ENCODE results near the gene UBXN7. TPM values are rescaled to one million over a fixed set of nuclear protein-coding genes. Genes with fewer than 3 reads are reported as not detected.

UBXN7 gene
- total and polyA plus RNA-seq, 2 of the 4 experiments (the other 2 are of a cell fraction), result 8.6 to 16.1 TPM

DNA sequence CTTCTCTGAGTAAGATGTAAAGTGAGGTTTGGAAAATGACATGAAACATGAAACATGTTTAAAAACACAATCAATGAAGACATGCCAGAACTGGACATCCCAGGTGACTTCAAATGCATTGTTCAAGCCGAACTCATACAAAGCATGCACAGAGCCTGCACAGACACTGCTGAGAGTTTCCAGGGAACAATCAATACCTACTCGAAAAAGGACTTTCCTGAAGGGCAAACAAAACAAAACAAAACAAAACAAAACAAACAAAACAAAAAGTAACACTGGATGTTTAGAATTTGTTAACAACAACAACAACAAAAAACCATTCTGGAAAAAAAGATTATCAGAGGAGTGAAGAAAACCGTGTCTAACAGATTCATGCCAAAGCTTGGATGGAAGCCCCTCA is 83.5 kb downstream of the UBXN7 start:
- no peak for TF ChIP-seq RFX5 (IDR thresholded peaks at IDR 0.05; ENCODE audit: low read depth, low read length)
- no peak for TF ChIP-seq SMC3 (IDR thresholded peaks at IDR 0.05; ENCODE audit: low read depth, low read length)
- dilution Hi-C loops (cut with HindIII; ENCODE audit: low sequenced_read_pairs, unreplicated experiment) (no loop called here), intact Hi-C loops (cut with micrococcal nuclease) (no loop called here), in situ Hi-C loops (cut with MboI; ENCODE audit: low sequenced_read_pairs) (no loop called here)
- Histone ChIP-seq H2BK120ac (ENCODE audit: low read depth, low read length) (no peak overlapping the region), H3K4me3 (ENCODE audit: insufficient read depth, low read depth, low read length) (no peak overlapping the region), H2BK5ac (ENCODE audit: low read depth, low read length, poor library complexity, severe bottlenecking) (no peak overlapping the region), H4K20me1 (ENCODE audit: insufficient read depth, low read length) (no peaks in the 10 kb centered on the region), H2AK5ac (ENCODE audit: low read depth, low read length) (no peak overlapping the region), H4K8ac (ENCODE audit: low read depth in 2 of 2, low read length in 2 of 2) (no peak overlapping the region), H3K9me1 (ENCODE audit: insufficient read depth, low read length) (no peaks in the 10 kb centered on the region), H3K36me3 (ENCODE audit: control insufficient read depth, insufficient read depth, low read length) (peaks cover 12% of the 10 kb centered on the region), H2BK20ac (ENCODE audit: low read depth, low read length) (no peak overlapping the region), H3K14ac (replicated peaks; ENCODE audit: low read depth, low read length) (no peak overlapping the region), H3K79me1 (ENCODE audit: low read depth in 1 of 2, low read length in 2 of 2) (peaks cover 0 to 2% of the 10 kb centered on the region in 2 experiments; a peak in 2 of 4 replicates), H3K23ac (ENCODE audit: low read depth, low read length) (no peak overlapping the region), H3K56ac (ENCODE audit: extremely low read depth, insufficient read depth, low read length) (no peak overlapping the region), H4K5ac (ENCODE audit: low read depth, low read length) (no peak overlapping the region), H3K18ac (ENCODE audit: low read depth, low read length) (no peak overlapping the region), H3K27ac (ENCODE audit: insufficient read depth, low read length) (no peak overlapping the region), H3K9ac (ENCODE audit: low read depth, low read length) (no peak overlapping the region), H3K4ac (ENCODE audit: low read depth, low read length) (no peak overlapping the region), H3K4me2 (ENCODE audit: low read depth, low read length) (no peak overlapping the region), H3K9me3 (ENCODE audit: control insufficient read depth, insufficient read depth, low read length) (no peaks in the 10 kb centered on the region), H4K91ac (ENCODE audit: insufficient read depth, low read depth, low read length) (no peak overlapping the region), H2BK15ac (ENCODE audit: low read depth, low read length) (no peak overlapping the region), H3K4me1 (ENCODE audit: control insufficient read depth, insufficient read depth, low read length) (no peaks in the 10 kb centered on the region), H2AK9ac (replicated peaks; ENCODE audit: low read depth, low read length, poor library complexity) (no peak overlapping the region), H3K27me3 (ENCODE audit: control insufficient read depth, insufficient read depth, low read length) (no peaks in the 10 kb centered on the region), H2AFZ (replicated peaks; ENCODE audit: low read length, poor library complexity) (no peak overlapping the region)
- WGBS, 2 experiments (ENCODE audit: extremely low coverage in 2 of 2, insufficient read length in 1 of 2), result no CpG with 5 or more reads among the region's 3 CpGs
- no TSS peak for BruUV-seq (replicated peaks)
- DNase-seq, result no peak
- ChIA-PET CTCF (no interaction called here), POLR2A (ENCODE audit: unreplicated experiment) (no interaction called here)
- no peak for ATAC-seq (ENCODE audit: low read depth)
